HepG2 (cell line): Measurements from ENCODE around the gene FRMD8. TPM values are rescaled to one million over a fixed set of nuclear protein-coding genes. Genes with fewer than 3 reads are reported as not detected.

Experiments used
- ATAC-seq: fragments of 200-7000 bp; cut with Tn5 transposase; 3 replicates; pipeline ENCODE4 v1.9.1; 2020; ENCODE audit warnings: mild to moderate bottlenecking, moderate library complexity
- BruUV-seq: library from RNA; stranded (reverse); fragments of 400-500 nt; replicated peaks from 2 replicates; lab custom pipeline; 2021; lab: Mats Ljungman, UMichigan
- CTCF ChIA-PET: fragments of 300-600 bp; formaldehyde crosslinking; extraction: SDS; loops from one replicate; lab custom pipeline; 2021; ENCODE audit warnings: low total read pairs, inconsistent platforms, low intra/inter-chr PET ratio; lab: Yijun Ruan, JAX
- POLR2A ChIA-PET: fragments of 350-600 bp; sonication (Branson Sonifier 250); formaldehyde crosslinking; loops from one replicate; lab custom pipeline; 2020; ENCODE audit warnings: antibody characterized with exemption, inconsistent platforms; lab: Yijun Ruan, JAX
- DNase-seq: peaks from one replicate; pipeline ENCODE4 v3.0.0-alpha.2; 2015; ENCODE audit warnings: low spot score
- FAIRE-seq: peaks from 3 replicates; lab custom pipeline; 2011; peaks lifted over from hg19 to GRCh38; lab: Jason Lieb, UNC
- H2AFZ ChIP-seq: one replicate; pipeline ENCODE4 v1.6.1; 2011; ENCODE audit warnings: low read length, inconsistent platforms
- H3K27ac ChIP-seq: fragments of 300-600 bp; 3 replicates; pipeline ENCODE4 v1.8.0; 2011; ENCODE audit warnings: mixed run types, mild to moderate bottlenecking, mixed read lengths, low read length, inconsistent platforms; ENCODE audit not compliant: insufficient read depth; ENCODE audit errors: extremely low read length
- H3K27me3 ChIP-seq, 2 experiments: fragments of 200-600 bp in 1 of 2; 2 replicates in 1 of 2; 3 replicates in 1 of 2; pipeline versions ENCODE4 v1.6.0 to v1.8.0; 2011; ENCODE audit warnings: low read length in 2 of 2, mild to moderate bottlenecking in 2 of 2, moderate library complexity in 2 of 2, inconsistent platforms in 1 of 2; ENCODE audit not compliant: insufficient read depth in 2 of 2, control insufficient read depth in 1 of 2
- H3K36me3 ChIP-seq, 2 experiments: fragments of 200-600 bp in 1 of 2; replicated peaks in 1 of 2; 2 replicates in 1 of 2; 3 replicates in 1 of 2; pipeline versions ENCODE4 v1.5.1 to v1.8.0; 2011; ENCODE audit warnings: low read length in 2 of 2, inconsistent platforms in 1 of 2; ENCODE audit not compliant: insufficient read depth in 2 of 2, control insufficient read depth in 1 of 2
- H3K4me1 ChIP-seq: 2 replicates; pipeline ENCODE4 v1.5.1; 2012; ENCODE audit warnings: low read length, inconsistent platforms; ENCODE audit not compliant: insufficient read depth
- H3K4me2 ChIP-seq: 2 replicates; pipeline ENCODE4 v1.6.0; 2011; ENCODE audit warnings: low read depth, low read length, inconsistent platforms
- H3K4me3 ChIP-seq, 3 experiments: fragments of 200-600 bp in 1 of 3; sonication (generic), shearing (Covaris generic) in 1 of 3; replicated peaks in 1 of 3; 2 replicates each; pipeline ENCODE4 v1.5.1; 2011 to 2016; ENCODE audit warnings: low read length in 3 of 3, inconsistent platforms in 2 of 3, low read depth in 2 of 3, mild to moderate bottlenecking in 2 of 3, control low read depth in 1 of 3, mixed read lengths in 1 of 3; ENCODE audit not compliant: insufficient read depth in 1 of 3
- H3K79me2 ChIP-seq: one replicate; pipeline ENCODE4 v1.6.1; 2011; ENCODE audit warnings: low read length, inconsistent platforms; ENCODE audit not compliant: insufficient read depth
- H3K9ac ChIP-seq: 2 replicates; pipeline ENCODE4 v1.6.0; 2011; ENCODE audit warnings: mild to moderate bottlenecking, low read depth, low read length, inconsistent platforms; ENCODE audit not compliant: insufficient read depth
- H3K9me3 ChIP-seq: 2 replicates; pipeline ENCODE4 v1.5.1; 2012; ENCODE audit warnings: mild to moderate bottlenecking, low read length
- H4K20me1 ChIP-seq: 2 replicates; pipeline ENCODE4 v1.6.0; 2011; ENCODE audit warnings: inconsistent platforms, mild to moderate bottlenecking, low read length, moderate library complexity; ENCODE audit not compliant: insufficient read depth
- HOXA9 ChIP-seq: sonication (generic); formaldehyde crosslinking; IDR thresholded peaks from 2 replicates; pipeline ENCODE4 v1.8.1; 2022; ENCODE audit warnings: missing genetic modification reagents, mild to moderate bottlenecking, moderate library complexity, borderline replicate concordance
- KDM5B ChIP-seq: sonication (generic); formaldehyde crosslinking; IDR thresholded peaks from 2 replicates; pipeline ENCODE4 v1.4.0; 2020; ENCODE audit warnings: missing genetic modification reagents, mild to moderate bottlenecking, borderline replicate concordance
- NFRKB ChIP-seq: fragments of 450-650 bp; IDR thresholded peaks from 2 replicates; pipeline ENCODE4 v1.6.1; 2017
- ONECUT2 ChIP-seq: sonication (generic); formaldehyde crosslinking; IDR thresholded peaks from 2 replicates; pipeline ENCODE4 v1.4.0; 2020; ENCODE audit warnings: missing genetic modification reagents
- PCBP2 ChIP-seq: fragments of 200-400 bp; formaldehyde crosslinking; optimal IDR thresholded peaks from 2 replicates; pipeline ENCODE3; 2018; ENCODE audit warnings: low read length, low read depth; ENCODE audit not compliant: poor library complexity, severe bottlenecking
- RAD51 ChIP-seq: fragments of 450-650 bp; IDR thresholded peaks from 2 replicates; pipeline ENCODE4 v1.6.1; 2016; ENCODE audit warnings: borderline replicate concordance
- SIN3B ChIP-seq: fragments of 150-350 bp; IDR thresholded peaks from 2 replicates; pipeline ENCODE4 v1.6.1; 2014; ENCODE audit warnings: low read length
- SOX13 ChIP-seq, 3 experiments: fragments of 450-650 bp in 1 of 3; sonication (generic) in 1 of 3; formaldehyde crosslinking in 1 of 3; IDR thresholded peaks in 2 of 3; conservative IDR thresholded peaks in 1 of 3; 2 replicates each; pipeline versions ENCODE4 v1.5.0 to v1.6.1; 2016 to 2020; ENCODE audit warnings: antibody characterized with exemption in 1 of 3, mild to moderate bottlenecking in 1 of 3, missing compliant biosample characterization in 1 of 3, missing genetic modification reagents in 1 of 3, moderate library complexity in 1 of 3
- TGIF2 ChIP-seq: IDR thresholded peaks from 2 replicates; pipeline ENCODE4 v1.6.1; 2016; ENCODE audit warnings: control low read depth, missing compliant biosample characterization
- ZFP36L2 ChIP-seq: sonication (generic); formaldehyde crosslinking; IDR thresholded peaks from 2 replicates; pipeline ENCODE4 v1.4.0; 2020; ENCODE audit warnings: missing genetic modification reagents
- ZKSCAN5 ChIP-seq: sonication (generic); formaldehyde crosslinking; IDR thresholded peaks from 2 replicates; pipeline ENCODE4 v1.5.1; 2020; ENCODE audit warnings: mild to moderate bottlenecking, missing genetic modification reagents
- ZMYM4 ChIP-seq: sonication (generic); formaldehyde crosslinking; IDR thresholded peaks from 2 replicates; pipeline ENCODE4 v1.8.1; 2023; ENCODE audit warnings: mild to moderate bottlenecking, missing genetic modification reagents
- ZNF3 ChIP-seq: IDR thresholded peaks from 2 replicates; pipeline ENCODE4 v1.7.0; 2017; ENCODE audit warnings: inconsistent platforms
- ZNF589 ChIP-seq: sonication (generic); formaldehyde crosslinking; conservative IDR thresholded peaks from 2 replicates; pipeline ENCODE4 v1.8.0; 2022; ENCODE audit warnings: mild to moderate bottlenecking, moderate library complexity, missing genetic modification reagents
- ZNF605 ChIP-seq: sonication (generic); formaldehyde crosslinking; IDR thresholded peaks from 2 replicates; pipeline ENCODE4 v1.8.0; 2022; ENCODE audit warnings: mild to moderate bottlenecking, missing genetic modification reagents
- WGBS: methylation state at CpG from one replicate; pipeline ENCODE4 v1.1.6; 2017; ENCODE audit warnings: low lambda C conversion rate; 5-methylcytosine and 5-hydroxymethylcytosine counted together
- in situ Hi-C: cut with HindIII; loops from 2 replicates; pipeline ENCODE4 v1.10.0; 2017; ENCODE audit warnings: low pct_unique_long_range_greater_than_20kb; ENCODE audit not compliant: extremely low pct_ligation_motif_present
- intact Hi-C: fragments of 100-400 bp; cut with micrococcal nuclease; formaldehyde crosslinking; loops from one replicate; pipeline ENCODE4 v1.10.0; 2022; ENCODE audit not compliant: unreplicated experiment
- polyA plus RNA-seq, 8 experiments: library from polyadenylated mRNA; depleted of rRNA in 3 of 8; stranded (reverse) in 7 of 8; unstranded in 1 of 8; fragments of >200 nt; fragmentation: Illumina TruSeq in 4 of 8; extraction: Trizol in 4 of 8; gene quantifications; 2 replicates each; pipeline versions ENCODE4 v1.2.1 to v1.2.3, GENCODE V29; 2011 to 2016; ENCODE audit warnings: low read depth in 4 of 8, missing spikeins in 1 of 8, mixed read lengths in 1 of 8; ENCODE audit not compliant: insufficient read depth in 1 of 8
- total RNA-seq, 5 experiments: library from RNA; depleted of rRNA; stranded (reverse); fragments of >200 nt; fragmentation: Illumina TruSeq; extraction: Trizol; gene quantifications; 2 replicates each; pipeline ENCODE4 v1.2.3, GENCODE V29; 2016; ENCODE audit warnings: low read depth in 1 of 5
- TF ChIP-seq, protein P1 (sequence below): sonication (generic); formaldehyde crosslinking; IDR thresholded peaks from 2 replicates; pipeline ENCODE4 v1.5.0; 2020; ENCODE audit warnings: mild to moderate bottlenecking, missing genetic modification reagents
- TF ChIP-seq, protein P2 (sequence below): sonication (generic); formaldehyde crosslinking; conservative IDR thresholded peaks from 2 replicates; pipeline ENCODE4 v1.8.1; 2023; ENCODE audit warnings: missing genetic modification reagents
- TF ChIP-seq, protein P3 (sequence below): sonication (generic); formaldehyde crosslinking; IDR thresholded peaks from 2 replicates; pipeline ENCODE4 v1.5.0; 2020; ENCODE audit warnings: missing genetic modification reagents, mild to moderate bottlenecking, borderline replicate concordance
- TF ChIP-seq, protein P4 (sequence below): sonication (generic); formaldehyde crosslinking; IDR thresholded peaks from 2 replicates; pipeline ENCODE4 v1.8.0; 2022; ENCODE audit warnings: mild to moderate bottlenecking, missing genetic modification reagents, moderate library complexity

FRMD8 gene
- total and polyA plus RNA-seq, 2 of the 13 experiments (the other 11 are each of a cell fraction or from before 2014, with no cell fraction given): 5.8 to 20.6 TPM

DNA sequence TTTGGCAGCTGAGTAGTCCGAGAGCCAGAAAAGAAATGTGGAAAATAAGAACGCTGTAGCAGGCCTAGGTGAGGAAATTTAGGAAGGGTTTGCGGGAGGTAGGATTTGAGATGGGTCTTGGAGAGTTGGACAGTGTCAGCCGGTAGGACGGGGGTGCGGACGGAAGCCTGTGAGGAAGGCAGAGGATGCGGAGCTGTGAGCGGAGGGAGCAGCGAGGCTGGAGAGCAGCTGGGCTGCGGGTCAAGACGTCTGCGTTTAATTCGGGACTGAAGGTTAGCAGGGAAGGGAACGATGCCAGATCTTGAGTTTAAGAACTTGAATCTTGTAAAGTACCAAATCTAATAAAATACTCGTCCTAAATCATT, 32.6 kb upstream of the FRMD8 start:
- H3K79me2 ChIP-seq: no peaks in the 10 kb centered on the region
- no TSS peak for BruUV-seq
- no peaks in the 10 kb centered on the region for H3K27me3 ChIP-seq
- TF ChIP-seq, protein P1, sequence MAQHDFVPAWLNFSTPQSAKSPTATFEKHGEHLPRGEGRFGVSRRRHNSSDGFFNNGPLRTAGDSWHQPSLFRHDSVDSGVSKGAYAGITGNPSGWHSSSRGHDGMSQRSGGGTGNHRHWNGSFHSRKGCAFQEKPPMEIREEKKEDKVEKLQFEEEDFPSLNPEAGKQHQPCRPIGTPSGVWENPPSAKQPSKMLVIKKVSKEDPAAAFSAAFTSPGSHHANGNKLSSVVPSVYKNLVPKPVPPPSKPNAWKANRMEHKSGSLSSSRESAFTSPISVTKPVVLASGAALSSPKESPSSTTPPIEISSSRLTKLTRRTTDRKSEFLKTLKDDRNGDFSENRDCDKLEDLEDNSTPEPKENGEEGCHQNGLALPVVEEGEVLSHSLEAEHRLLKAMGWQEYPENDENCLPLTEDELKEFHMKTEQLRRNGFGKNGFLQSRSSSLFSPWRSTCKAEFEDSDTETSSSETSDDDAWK (CRISPR knock-in tag): no peak
- TF ChIP-seq, protein P2, sequence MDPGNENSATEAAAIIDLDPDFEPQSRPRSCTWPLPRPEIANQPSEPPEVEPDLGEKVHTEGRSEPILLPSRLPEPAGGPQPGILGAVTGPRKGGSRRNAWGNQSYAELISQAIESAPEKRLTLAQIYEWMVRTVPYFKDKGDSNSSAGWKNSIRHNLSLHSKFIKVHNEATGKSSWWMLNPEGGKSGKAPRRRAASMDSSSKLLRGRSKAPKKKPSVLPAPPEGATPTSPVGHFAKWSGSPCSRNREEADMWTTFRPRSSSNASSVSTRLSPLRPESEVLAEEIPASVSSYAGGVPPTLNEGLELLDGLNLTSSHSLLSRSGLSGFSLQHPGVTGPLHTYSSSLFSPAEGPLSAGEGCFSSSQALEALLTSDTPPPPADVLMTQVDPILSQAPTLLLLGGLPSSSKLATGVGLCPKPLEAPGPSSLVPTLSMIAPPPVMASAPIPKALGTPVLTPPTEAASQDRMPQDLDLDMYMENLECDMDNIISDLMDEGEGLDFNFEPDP: 0 out of 2 replicates have a peak, but pooled peaks have one; percentile 62
- no peak for TF ChIP-seq RAD51
- TF ChIP-seq NFRKB: no peak
- TF ChIP-seq, protein P3, sequence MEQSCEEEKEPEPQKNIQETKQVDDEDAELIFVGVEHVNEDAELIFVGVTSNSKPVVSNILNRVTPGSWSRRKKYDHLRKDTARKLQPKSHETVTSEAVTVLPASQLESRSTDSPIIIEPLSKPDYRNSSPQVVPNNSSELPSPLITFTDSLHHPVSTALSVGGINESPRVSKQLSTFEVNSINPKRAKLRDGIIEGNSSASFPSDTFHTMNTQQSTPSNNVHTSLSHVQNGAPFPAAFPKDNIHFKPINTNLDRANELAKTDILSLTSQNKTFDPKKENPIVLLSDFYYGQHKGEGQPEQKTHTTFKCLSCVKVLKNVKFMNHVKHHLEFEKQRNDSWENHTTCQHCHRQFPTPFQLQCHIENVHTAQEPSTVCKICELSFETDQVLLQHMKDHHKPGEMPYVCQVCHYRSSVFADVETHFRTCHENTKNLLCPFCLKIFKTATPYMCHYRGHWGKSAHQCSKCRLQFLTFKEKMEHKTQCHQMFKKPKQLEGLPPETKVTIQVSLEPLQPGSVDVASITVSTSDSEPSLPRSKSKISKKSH: 0 out of 2 replicates have a peak, but pooled peaks have one; percentile 8
- no peak for TF ChIP-seq ZFP36L2 (CRISPR knock-in tag)
- no peak for TF ChIP-seq ZNF3 (CRISPR knock-in tag)
- TF ChIP-seq, protein P4, sequence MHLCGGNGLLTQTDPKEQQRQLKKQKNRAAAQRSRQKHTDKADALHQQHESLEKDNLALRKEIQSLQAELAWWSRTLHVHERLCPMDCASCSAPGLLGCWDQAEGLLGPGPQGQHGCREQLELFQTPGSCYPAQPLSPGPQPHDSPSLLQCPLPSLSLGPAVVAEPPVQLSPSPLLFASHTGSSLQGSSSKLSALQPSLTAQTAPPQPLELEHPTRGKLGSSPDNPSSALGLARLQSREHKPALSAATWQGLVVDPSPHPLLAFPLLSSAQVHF (CRISPR knock-in tag): no peak
- no peak for TF ChIP-seq PCBP2
- no peak for TF ChIP-seq SIN3B
- TF ChIP-seq ZKSCAN5 (CRISPR knock-in tag): no peak
- no peak for TF ChIP-seq SOX13 (IDR thresholded peaks at IDR 0.05)
- TF ChIP-seq SOX13 (CRISPR knock-in tag; conservative IDR thresholded peaks at IDR 0.05 in 1 of 2, IDR thresholded peaks at IDR 0.05 in 1 of 2): no peak
- TF ChIP-seq ZNF589 (CRISPR knock-in tag): no peak
- 0 out of 2 replicates have a peak, but pooled peaks have one; percentile 38 for TF ChIP-seq ZMYM4
- TF ChIP-seq TGIF2 (CRISPR knock-in tag): no peak
- no peak for TF ChIP-seq HOXA9
- no peak for TF ChIP-seq ONECUT2 (CRISPR knock-in tag)
- TF ChIP-seq ZNF605: peak; percentile 72; the same call in 1 of the 2 replicates
- TF ChIP-seq KDM5B (CRISPR knock-in tag): 0 out of 2 replicates have a peak, but pooled peaks have one; percentile 3

More for the DNA sequence above, 32.6 kb upstream of the FRMD8 start:
- DNase-seq (no peak), FAIRE-seq (no peak), ATAC-seq (no peak)
- CTCF ChIA-PET: no interaction called here
- 91% methylated on average over 16 of the region's 16 CpGs for WGBS
- in situ Hi-C loops: no loop called here
- Histone ChIP-seq H4K20me1 (no peaks in the 10 kb centered on the region), H3K4me3 (peak overlapping the region in 2 of 3 experiments; percentile 42 to 72; a peak in 4 of 6 replicates), H2AFZ (no peak overlapping the region), H3K27ac (peak overlapping the region; percentile 47), H3K9me3 (no peaks in the 10 kb centered on the region), H3K36me3 (peaks cover 12 to 23% of the 10 kb centered on the region in 2 experiments; a peak in 3 of 5 replicates), H3K4me2 (peak overlapping the region; percentile 94), H3K9ac (peak overlapping the region; percentile 65), H3K4me1 (peaks cover 37% of the 10 kb centered on the region)
- intact Hi-C loops: no loop called here
- POLR2A ChIA-PET: interaction anchor here (0.7 to 1.3 kb wide), 10 partner anchors 19 to 263 kb away, joined by 3 to 12 read pairs (median 4); partner anchors contain the start of genes DPF2, FAU, MALAT1 and MRPL49
